ENCODE data around the gene CORO2A.

- TF ChIP-seq ELF4 (CRISPR knock-in tag; IDR thresholded peaks at IDR 0.05; ENCODE audit: low read depth) (no peak), CTCF (IDR thresholded peaks at IDR 0.05) (no peak), ATF3 (CRISPR knock-in tag; conservative IDR thresholded peaks at IDR 0.05) (no peak), IRF2 (CRISPR knock-in tag; IDR thresholded peaks at IDR 0.05; ENCODE audit: borderline replicate concordance, low read depth) (no peak), ATF2 (CRISPR knock-in tag; IDR thresholded peaks at IDR 0.05; ENCODE audit: borderline replicate concordance, low read depth) (no peak), USF2 (CRISPR knock-in tag; IDR thresholded peaks at IDR 0.05) (no peak), STAT6 (CRISPR knock-in tag; conservative IDR thresholded peaks at IDR 0.05; ENCODE audit: low read depth) (no peak), AFF4 (CRISPR knock-in tag; IDR thresholded peaks at IDR 0.05; ENCODE audit: borderline replicate concordance) (no peak), ATF6 (CRISPR knock-in tag; IDR thresholded peaks at IDR 0.05) (no peak), FOXK1 (CRISPR knock-in tag; IDR thresholded peaks at IDR 0.05) (no peak), SP1 (CRISPR knock-in tag; conservative IDR thresholded peaks at IDR 0.05) (no peak), SMAD3 (CRISPR knock-in tag; IDR thresholded peaks at IDR 0.05; ENCODE audit: borderline replicate concordance) (no peak)
Measured at GRCh38 chr9:98159301-98159700, 33.1 kb downstream of the CORO2A start.
